ENCODE measurements around the gene TRDN.
"Not testable (repeated sequence)": the region's sequence is repeated elsewhere in the genome, so short reads cannot be mapped to it uniquely, and the experiment has no call there.

TRDN gene

DNA sequence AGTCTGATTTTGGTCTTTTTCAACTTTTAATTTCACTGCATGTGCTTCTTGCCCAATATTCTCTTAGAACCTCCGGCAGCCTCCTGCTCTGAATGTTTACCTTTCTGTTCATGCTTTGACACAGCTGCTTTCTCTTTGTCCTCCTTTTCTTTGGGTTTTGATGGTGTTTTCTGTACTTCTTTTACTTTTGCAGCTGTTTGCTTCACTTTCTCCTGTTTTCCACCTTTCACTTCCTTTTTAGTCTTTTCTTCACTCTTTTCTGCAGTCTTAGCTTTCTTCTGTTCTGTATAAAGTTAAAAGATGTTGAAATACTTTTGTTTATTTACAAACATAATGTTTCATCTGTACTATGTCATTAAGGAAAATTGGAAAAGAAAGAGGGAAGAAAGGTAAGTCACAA lies 133.1 kb downstream of the TRDN start:
- no peak for DNase-seq (ENCODE audit: low read depth in 2 of 2)

DNA sequence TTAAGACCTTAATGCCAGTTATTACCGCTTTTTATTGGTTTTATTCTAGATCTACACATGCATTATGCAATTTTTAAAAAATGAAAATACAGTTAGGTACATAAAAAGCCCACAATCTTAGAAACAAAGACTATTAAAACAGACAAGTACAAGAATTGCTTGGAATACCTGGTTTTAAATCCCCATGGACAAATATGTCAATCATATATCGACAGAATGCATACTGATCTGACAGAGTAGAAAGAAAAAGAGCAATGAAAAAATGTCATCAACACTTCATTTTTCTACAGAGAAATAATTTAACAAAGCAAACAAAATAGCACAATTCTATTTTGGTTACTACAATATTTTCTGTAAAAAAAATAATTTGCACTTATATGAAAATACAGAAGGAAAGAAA lies 139.7 kb downstream of the TRDN start:
- no peak for DNase-seq (ENCODE audit: low read depth in 2 of 2)

DNA sequence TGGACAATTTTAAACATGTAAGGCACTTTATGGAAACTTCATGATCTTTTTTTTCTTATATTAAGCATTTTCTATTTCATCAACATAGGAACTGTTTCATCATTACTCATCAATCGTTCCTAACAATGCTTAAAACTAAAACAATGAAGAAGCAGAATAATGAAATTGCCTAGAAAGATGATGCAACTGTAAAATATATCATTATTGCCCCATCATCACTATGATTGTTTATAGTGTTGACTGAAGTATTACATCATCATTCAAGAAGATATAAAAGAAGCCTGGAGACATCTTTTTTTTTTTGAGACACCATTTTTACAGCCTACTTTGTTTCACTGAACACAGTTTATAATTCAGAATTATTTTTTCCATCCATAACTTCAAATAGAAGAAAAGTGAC lies 147.2 kb downstream of the TRDN start:
- no peak for DNase-seq (ENCODE audit: low read depth in 2 of 2)

DNA sequence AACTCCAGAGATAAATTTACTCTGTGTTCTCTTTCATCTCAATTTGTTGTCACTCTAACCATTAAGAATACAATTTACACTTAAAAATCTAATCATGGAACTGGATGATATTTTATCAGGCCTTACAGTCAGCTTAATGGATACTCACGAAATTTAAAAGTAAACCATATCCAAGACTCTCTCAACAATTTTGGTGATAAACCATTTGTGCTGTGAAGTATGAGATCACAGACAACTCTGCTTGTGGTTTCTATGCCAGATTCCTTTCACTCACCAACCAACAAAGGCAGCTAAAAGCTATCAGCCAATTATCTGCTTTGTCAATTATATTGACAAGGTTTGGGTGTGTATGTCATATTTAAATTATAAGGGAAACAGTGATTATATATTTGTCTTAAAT lies 155.8 kb downstream of the TRDN start:
- no peak for DNase-seq (ENCODE audit: low read depth in 2 of 2)

DNA sequence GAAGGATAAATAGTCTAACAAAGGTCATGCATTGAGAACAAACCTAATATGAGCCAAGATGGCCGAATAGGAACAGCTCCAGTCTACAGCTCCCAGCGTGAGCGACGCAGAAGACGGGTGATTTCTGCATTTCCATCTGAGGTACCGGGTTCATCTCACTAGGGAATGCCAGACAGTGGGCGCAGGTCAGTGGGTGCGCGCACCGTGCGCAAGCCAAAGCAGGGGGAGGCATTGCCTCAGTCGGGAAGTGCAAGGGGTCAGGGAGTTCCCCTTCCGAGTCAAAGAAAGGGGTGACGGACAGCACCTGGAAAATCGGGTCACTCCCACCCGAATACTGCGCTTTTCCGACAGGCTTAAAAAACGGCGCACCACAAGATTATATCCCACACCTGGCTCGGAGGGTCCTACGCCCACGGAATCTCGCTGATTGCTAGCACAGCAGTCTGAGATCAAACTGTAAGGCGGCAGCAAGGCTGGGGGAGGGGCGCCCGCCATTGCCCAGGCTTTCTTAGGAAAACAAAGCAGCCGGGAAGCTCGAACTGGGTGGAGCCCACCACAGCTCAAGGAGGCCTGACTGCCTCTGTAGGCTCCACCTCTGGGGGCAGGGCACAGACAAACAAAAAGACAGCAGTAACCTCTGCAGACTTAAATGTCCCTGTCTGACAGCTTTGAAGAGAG lies 164.6 kb downstream of the TRDN start:
- DNase-seq (ENCODE audit: low read depth in 2 of 2): not testable (repeated sequence)

DNA sequence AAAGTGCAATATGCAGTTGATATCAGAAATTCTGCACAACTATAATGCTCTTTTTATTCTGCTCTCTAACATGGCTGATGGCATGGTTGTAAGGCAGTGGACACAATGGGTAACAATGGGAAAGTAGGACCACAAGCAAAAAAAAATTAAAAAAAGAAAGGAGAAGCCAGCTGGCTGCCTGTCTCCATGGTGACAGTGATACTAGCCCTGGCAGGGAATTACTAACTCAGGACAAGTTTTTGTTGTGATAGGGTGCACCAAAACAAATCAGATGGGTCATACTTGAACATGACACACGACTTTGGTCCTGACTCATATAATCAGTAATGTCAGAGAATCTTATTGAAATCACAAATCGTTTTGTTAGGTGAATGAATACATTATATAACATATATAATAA lies 169.4 kb downstream of the TRDN start:
- no peak for DNase-seq (ENCODE audit: low read depth in 2 of 2)

DNA sequence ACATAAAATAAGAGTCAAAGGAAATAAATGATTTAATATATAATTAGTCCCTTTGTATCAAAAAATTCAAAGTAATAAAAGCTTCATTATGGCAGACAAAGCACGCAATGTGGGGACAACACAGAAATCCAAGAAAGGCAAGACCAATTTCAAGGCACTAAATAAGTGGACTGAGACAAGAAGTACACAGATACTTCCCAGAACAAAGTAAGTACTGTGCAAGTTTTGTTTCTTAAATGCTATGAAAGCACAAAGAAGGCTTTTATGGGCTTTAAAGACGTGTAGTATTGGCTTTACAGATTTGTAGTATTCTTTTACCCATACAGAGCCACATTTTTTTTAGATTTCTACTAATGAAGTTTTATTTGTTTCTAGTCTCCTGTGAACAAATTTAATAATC lies 174.6 kb downstream of the TRDN start:
- no peak for DNase-seq (ENCODE audit: low read depth in 2 of 2)

DNA sequence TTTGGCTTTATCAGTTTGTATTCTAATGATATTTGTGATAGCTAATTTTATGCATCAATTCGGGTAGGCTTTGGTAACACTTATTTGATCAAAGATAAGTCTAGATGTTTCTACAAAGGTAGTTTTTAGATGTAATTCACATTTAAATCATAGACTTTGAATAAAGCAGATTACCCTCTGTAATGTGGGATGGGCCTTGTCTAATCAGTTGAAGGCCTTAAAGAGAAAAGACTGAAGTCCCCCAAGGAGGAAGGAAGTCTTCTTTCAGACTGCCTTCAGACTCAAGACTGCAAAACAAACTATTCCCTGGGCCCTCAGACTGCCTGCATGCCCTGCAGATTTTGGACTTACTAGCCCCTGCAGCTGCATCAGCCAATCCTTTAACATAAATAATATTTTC lies 178.5 kb downstream of the TRDN start:
- DNase-seq (ENCODE audit: low read depth in 2 of 2): no peak

DNA sequence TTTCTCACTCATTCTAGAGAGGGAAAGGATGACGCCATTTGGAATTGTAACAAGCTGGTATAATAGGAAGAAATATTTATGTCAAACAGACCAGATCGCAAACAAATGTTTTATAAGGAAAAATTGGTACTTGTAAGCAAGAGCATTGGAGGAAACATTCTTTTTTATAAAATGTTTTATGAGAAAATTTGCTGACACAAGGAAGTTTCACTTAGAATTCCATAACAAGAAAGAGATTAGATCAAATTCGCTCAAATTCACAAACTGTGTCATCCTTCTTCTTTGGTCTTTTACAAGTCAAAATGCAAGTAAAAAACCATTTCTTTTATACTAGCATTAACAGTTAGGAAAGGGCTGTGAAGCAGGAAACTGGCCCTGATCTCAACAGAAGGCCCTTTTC lies 179.9 kb downstream of the TRDN start:
- no peak for DNase-seq (ENCODE audit: low read depth in 2 of 2)

DNA sequence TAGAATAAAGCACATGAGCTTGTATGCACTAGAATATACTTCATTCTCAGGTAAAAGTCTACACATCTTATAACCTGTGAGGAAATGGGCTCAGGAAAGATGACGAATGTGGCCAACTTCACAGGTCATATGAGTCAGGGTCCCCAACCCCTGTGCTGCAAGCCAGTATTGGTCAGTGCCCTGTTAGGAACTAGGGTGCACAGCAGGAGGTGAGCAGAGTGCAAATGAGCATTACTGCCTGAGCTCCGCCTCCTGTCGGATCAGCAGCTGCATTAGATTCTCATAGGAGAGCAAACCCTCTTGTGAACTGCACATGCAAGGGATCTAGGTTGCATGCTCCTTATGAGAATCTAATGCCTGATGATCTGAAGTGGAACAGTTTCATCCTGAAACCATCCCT lies 182.3 kb downstream of the TRDN start:
- no peak for DNase-seq (ENCODE audit: low read depth in 2 of 2)

DNA sequence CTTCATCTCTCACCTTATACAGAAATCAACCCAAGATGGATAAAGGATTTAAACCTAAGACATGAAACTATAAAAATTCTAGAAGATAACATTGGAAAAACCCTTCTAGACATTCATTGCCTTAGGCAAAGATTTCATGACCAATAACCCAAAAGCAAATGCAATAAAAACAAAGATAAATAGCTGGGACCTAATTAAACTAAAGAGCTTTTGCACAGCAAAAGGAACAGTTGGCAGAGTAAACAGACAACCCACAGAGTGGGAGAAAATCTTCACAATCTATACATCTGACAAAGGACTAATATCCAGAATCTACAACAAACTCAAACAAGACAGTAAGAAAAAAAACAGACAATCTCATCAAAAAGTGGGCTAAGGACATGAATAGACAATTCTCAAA lies 183.7 kb downstream of the TRDN start:
- DNase-seq (ENCODE audit: low read depth in 2 of 2): not testable (repeated sequence)

DNA sequence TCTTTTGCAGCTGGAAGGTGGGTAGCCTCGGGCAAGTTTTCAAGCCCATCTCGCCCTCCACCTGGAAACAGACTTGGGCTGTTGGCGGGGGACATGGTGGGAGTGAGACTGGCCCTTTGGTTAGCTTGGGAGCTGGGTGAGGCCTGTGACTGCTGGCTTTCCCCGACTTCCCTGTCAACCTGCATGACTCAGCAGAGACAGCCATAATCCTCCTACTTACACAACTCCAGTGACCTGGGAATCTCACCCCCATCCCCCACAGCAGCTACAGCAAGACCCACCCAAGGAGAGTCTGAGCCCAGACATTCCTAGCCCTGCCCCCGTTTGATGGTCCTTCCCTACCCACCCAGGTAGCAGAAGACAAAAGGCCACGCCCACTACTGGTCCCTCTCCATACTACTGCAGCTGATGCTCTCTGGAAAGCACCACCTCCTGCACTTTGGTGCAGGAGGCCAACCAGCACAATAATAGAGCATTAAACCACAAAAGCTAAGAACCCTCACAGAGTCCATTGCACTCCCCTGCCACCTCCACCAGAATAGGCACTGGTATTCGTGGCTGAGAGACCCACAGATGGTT lies 188.4 kb downstream of the TRDN start:
- no peak for DNase-seq (ENCODE audit: low read depth in 2 of 2)

DNA sequence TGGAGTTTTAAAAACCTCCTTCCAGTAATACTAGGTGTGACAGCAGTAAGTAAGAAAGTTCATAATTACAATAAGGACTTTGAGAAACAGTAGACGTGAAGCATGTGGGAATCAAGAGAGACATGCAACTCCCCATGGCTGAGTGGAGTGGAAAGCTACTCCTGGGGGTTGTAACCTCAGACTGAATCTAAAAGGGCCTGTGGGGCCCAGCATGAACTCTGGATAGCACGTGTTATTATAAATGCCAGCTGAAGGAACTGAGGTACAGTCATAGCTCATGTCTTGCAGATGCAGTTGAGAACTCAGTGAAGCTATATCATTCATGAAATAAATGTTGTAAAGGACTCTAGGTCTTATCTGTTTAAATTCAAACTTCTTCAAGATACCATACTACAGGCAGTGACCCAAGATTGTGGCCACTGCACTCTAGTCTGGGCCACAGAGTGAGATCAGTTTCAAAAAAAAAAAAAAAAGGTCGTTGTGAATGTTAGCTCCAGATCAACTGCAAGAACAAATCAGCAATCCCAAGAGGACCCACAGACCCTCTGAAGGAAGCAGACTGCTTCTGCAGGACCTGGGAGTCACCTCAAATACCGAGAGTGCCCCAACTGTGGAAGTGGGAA lies 189.3 kb downstream of the TRDN start:
- DNase-seq (ENCODE audit: low read depth in 2 of 2): no peak

DNA sequence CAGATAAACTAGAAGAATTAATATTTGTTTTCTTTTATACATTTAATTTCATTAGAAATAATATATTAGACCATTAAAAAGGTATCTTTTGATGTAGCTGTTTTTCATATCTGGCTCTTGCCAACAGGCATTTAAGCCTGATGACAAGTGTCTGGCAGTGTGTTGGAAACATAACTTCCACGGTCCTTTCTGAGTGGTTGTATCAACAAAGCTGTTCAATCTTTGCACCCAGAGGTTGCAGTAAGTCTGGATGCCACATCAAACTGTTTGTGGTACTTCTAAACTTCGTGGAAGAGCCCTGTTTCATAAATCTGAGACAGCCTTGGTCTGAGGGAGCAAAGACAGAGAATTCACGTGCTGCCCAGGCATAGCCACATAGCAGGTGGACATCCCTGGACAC lies 197.4 kb downstream of the TRDN start:
- no peak for DNase-seq (ENCODE audit: low read depth in 2 of 2)

DNA sequence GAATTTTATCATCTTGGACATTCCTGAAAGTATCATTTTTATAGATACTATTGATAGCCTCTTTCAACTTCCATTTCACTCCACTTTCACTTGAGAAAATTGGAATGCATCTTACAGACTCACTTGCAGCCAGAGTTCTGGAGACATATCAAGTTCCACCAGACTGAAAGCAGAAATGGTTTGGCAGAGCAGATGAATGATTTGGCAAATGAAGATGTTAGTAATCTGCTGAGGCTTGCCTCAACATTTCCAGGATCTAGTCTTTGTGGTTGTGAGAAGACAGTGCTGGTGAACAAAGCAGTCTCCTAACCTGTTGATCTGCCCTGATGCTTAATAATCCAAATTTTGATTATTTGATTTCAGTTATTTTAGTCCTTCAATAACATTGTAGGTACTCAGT lies 202.6 kb downstream of the TRDN start:
- no peak for DNase-seq (ENCODE audit: low read depth in 2 of 2)

DNA sequence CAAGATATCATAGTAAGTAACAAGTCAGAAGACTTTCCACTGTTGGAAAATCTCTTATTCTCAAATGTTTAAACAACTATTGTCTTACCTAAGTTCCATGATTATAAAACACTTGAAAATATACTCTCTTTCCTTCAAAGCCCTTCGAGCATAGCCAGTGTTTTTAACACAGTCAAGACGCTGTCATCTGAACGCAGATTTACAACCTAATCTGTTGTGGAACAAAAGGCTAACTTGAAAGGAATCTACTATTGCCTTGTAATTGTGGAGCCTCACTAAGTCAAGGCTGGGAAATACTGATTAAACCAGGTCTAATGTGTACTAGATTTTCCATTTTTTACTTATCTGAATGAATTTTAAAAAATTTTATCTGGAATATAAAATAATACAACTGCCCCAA lies 205.8 kb downstream of the TRDN start:
- no peak for DNase-seq (ENCODE audit: low read depth in 2 of 2)

DNA sequence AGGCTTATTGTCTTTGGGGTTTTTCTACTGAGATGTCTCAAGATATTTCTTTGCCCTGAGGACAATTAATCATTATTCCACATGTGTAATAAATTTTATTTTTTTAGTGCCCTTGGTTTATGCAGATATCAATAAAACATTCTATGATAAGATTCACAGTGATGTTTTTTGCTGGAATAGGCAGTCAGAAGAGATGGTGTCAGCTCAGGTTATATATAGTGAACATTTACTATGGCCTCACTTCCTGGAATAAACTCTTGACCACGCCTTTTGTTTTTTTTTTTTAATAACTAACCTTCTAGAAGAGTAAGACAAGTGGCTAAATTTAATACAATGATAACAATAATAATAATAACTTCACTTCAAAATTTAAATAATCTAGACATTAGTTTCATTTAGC lies 209.7 kb downstream of the TRDN start:
- no peak for DNase-seq (ENCODE audit: low read depth in 2 of 2)

DNA sequence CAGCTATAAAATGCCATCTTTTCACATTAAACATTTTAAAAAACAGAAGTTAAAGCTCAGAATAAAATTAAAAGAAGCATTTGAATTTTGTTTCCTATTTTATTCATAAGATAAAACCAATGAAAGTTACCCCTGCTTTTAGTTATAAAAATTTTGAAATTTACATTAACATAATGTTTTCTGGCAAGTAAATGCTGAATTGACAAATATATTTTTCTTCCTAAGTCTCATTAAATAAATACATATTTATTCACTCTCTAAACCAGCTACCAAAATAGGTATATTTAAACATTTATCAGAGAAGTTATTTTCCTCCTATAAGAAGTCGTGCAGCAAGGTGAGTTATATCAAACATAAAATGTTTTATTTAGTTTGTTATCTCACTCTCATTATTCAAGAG lies 213.6 kb downstream of the TRDN start:
- no peak for DNase-seq (ENCODE audit: low read depth in 2 of 2)

DNA sequence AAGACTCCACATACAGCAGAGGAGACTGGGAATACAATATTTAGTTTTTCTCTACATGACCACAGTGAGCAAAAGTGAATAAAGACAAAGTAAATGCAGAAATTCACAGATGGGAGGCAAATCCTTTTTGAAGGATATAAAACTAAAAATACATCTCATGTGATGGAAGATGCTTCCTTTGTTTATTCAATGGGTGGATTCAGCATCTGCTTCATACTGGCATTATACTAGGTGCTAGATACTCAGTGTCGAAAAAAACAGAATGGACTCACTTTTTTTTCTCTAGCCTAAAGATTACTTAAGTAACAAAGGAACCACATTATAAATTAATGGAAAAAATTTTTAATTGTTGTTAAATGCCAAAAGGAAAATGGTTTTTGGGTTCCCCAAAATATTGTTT lies 216.2 kb downstream of the TRDN start:
- no peak for DNase-seq (ENCODE audit: low read depth in 2 of 2)

DNA sequence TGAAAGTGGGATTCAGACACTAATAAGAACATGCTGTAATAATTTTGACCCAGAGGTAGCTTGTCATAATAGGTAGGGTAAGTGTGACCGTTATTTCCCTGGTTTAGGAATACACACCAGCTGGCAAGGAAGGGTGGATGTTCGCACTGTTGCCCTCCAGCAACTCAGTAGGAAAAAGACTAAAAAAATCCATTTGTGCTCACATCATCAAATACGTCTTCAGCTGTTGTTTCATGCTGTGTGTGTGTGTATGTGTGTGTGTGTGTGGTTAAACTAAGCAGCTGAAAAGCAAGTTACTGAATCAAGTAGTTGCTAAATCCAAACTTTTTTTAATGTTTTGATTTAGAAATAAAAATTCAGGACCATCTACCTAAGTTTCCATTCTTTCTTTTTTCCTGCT lies 218.7 kb downstream of the TRDN start:
- DNase-seq (ENCODE audit: low read depth in 2 of 2): no peak

DNA sequence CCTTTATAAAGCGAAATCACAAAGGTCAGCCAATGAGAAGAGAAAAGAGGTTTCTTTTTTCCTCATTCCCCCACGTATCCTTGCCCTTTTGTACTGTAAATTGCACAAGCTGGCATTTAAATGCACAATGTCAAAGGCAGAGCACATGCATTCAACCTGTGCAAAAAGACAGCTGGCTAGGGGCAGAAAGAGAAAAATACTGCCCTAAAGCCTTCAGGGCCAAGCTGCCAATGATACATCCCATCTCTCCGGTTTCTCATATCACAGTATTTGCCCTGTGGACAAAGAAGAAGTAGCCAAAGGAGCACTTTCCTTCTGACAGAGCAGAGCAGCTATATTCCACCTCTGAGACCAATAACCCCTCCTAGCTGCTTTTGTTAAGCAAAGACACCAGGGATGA lies 219.2 kb downstream of the TRDN start:
- no peak for DNase-seq (ENCODE audit: low read depth in 2 of 2)

DNA sequence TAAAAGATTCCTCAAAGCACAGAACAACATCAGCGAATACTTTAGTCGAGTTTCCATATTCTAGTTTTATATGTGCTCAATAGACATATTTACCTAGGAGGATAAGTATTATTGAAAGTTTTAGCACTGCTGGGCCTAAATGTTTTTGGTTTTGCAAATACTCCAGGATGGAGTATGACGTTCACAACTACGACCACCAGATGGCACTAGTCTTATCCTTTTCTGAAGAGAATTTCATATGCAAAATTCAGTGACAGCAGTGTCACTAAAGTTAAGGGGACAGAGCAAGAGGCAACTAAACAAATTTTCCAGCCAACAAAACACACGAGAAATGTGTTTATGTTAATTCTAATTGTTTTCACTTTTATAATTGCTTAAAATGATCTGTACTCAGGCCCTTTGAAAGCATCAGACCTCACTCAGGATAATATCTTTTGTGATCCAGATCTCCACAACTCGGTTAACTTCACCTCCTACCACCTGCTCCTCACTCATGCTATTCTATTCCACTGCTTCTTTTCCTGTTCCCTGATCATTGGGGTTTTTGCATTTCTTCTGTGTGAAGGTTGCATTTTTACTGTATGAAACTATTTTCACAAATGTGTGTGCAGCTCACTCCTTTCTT lies 220.8 kb downstream of the TRDN start:
- DNase-seq (ENCODE audit: low read depth in 2 of 2): no peak

DNA sequence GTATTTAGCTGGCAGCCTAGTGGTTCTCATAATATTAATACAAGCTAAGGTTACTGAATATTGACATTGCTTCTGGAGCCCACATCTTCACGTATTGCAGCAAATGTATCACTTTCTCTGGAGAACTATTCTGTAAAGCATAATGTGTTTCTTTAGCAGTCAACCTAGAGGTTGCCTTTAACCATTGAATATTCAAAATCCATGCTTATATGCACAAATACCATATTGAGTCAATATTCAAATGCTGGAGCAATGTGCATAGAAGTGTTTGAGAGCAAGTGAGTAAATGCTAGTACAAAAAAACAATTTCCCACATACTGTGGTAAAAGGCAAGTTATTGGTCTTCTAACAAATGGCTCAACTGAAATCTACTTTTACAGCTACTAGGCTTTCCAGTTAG lies 231.8 kb downstream of the TRDN start:
- no peak for DNase-seq (ENCODE audit: low read depth in 2 of 2)
